GM19463 (cell line): ENCODE data around the gene RECQL.
"Not testable (repeated sequence)": the region's sequence is repeated elsewhere in the genome, so short reads cannot be mapped to it uniquely, and the experiment has no call there.

Experiments used
- ATAC-seq: cut with Tn5 transposase; IDR thresholded peaks from one replicate; pipeline ENCODE4 v1.9.1; 2021; ENCODE audit warnings: mild to moderate bottlenecking, moderate library complexity; ENCODE audit not compliant: unreplicated experiment

RECQL gene

GRCh38 chr12:21433525-21433924 lies 67.9 kb downstream of the RECQL start:
- no peak for ATAC-seq

DNA sequence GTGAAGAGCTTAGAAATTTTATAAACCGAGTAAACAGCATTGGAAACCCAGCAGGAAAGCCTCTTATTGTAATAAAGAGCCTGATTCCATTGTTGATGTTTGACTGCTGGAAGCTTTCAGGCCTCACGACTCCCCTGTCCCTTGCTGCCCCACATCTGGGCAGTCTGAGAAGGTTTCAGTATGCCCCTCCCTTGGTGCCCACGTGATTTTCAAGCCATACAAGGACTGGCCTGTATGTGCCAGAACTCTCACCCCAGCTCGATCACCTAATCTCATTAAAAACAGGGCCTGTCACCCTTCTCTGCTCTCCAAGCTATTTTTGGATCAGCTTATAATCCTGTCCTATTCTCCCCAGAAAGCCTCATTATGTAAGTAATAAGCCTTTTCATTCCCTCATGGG lies 71.4 kb downstream of the RECQL start:
- no peak for ATAC-seq

GRCh38 chr12:21428241-21428640 lies 73.2 kb downstream of the RECQL start:
- ATAC-seq, result no peak

DNA sequence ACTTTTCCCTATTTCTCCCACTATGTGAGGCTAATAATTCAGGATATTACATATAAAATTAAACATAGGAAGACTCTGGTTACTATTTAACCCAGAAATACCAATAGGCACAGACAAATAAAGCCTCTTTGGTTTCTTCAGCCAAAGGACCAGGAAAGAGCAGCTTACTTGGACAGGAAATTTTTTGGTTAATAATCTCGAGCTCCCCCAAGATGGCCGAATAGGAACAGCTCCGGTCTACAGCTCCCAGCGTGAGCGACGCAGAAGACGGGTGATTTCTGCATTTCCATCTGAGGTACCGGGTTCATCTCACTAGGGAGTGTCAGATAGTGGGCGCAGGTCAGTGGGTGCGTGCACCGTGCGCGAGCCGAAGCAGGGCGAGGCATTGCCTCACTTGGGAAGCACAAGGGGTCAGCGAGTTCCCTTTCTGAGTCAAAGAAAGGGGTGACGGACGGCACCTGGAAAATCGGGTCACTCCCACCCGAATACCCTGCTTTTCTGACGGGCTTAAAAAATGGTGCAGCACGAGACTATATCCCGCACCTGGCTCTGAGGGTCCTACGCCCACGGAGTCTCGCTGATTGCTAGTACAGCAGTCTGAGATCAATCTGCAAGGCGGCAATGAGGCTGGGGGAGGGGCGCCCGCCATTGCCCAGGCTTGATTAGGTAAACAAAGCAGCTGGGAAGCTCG lies 82.3 kb downstream of the RECQL start:
- not testable (repeated sequence) for ATAC-seq
